HEK293 (cell line): ENCODE measurements around the gene POLD1.

ENCODE experiments used
- CTCF ChIA-PET: fragments of 350-600 bp; formaldehyde crosslinking; extraction: SDS; loops from one replicate; lab custom pipeline; 2021; ENCODE audit warnings: antibody characterized with exemption; lab: Yijun Ruan, JAX
- POLR2A ChIA-PET: fragments of 300-600 bp; formaldehyde crosslinking; extraction: SDS; loops from one replicate; lab custom pipeline; 2020; ENCODE audit warnings: antibody characterized with exemption, inconsistent platforms; lab: Yijun Ruan, JAX
- H3K27ac ChIP-seq: fragments of 200-500 bp; sonication (Bioruptor generic); 2 replicates; pipeline ENCODE4 v1.5.1; 2014; ENCODE audit warnings: low read depth, low read length, control low read depth, inconsistent platforms; ENCODE audit errors: extremely low read depth
- H3K36me3 ChIP-seq, 2 experiments: fragments of 200-500 bp in 1 of 2; sonication (Bioruptor generic) in 1 of 2; 1 replicate in 1 of 2; 2 replicates in 1 of 2; pipeline ENCODE4 v1.5.1; 2014 to 2017; ENCODE audit warnings: inconsistent platforms in 2 of 2, low read length in 2 of 2; ENCODE audit not compliant: control insufficient read depth in 2 of 2, insufficient read depth in 1 of 2
- H3K4me1 ChIP-seq: fragments of 200-500 bp; sonication (Bioruptor generic); 2 replicates; pipeline ENCODE4 v1.5.1; 2014; ENCODE audit warnings: mild to moderate bottlenecking, low read length, inconsistent platforms; ENCODE audit not compliant: control insufficient read depth, insufficient read depth
- H3K4me3 ChIP-seq: 2 replicates; pipeline ENCODE4 v1.5.1; 2011; ENCODE audit warnings: low read depth, mild to moderate bottlenecking, control low read depth, low read length, moderate library complexity
- H3K9me3 ChIP-seq: fragments of 200-500 bp; sonication (Bioruptor generic); 2 replicates; pipeline ENCODE4 v1.5.1; 2014; ENCODE audit warnings: low read depth, low read length, inconsistent platforms; ENCODE audit not compliant: control insufficient read depth, insufficient read depth
- HOXA7 ChIP-seq: sonication (generic); formaldehyde crosslinking; IDR thresholded peaks from 2 replicates; pipeline ENCODE4 v1.8.1; 2022; ENCODE audit warnings: missing genetic modification reagents, borderline replicate concordance
- KLF1 ChIP-seq: fragments of 450-650 bp; formaldehyde crosslinking; IDR thresholded peaks from 2 replicates; pipeline ENCODE4 v1.5.1; 2016; ENCODE audit warnings: missing biosample characterization, missing genetic modification characterization
- ZNF121 ChIP-seq: fragments of 450-650 bp; formaldehyde crosslinking; IDR thresholded peaks from 2 replicates; pipeline ENCODE4 v1.5.1; 2016; ENCODE audit warnings: missing biosample characterization, missing genetic modification characterization
- ZNF214 ChIP-seq: fragments of 450-650 bp; formaldehyde crosslinking; IDR thresholded peaks from 2 replicates; pipeline ENCODE4 v1.5.1; 2017; ENCODE audit warnings: missing biosample characterization, mild to moderate bottlenecking, missing genetic modification characterization, borderline replicate concordance
- ZNF391 ChIP-seq: fragments of 450-650 bp; formaldehyde crosslinking; IDR thresholded peaks from 2 replicates; pipeline ENCODE4 v1.5.1; 2016; ENCODE audit warnings: low read depth, missing biosample characterization, missing genetic modification characterization, borderline replicate concordance
- ZNF621 ChIP-seq: fragments of 450-650 bp; formaldehyde crosslinking; IDR thresholded peaks from 2 replicates; pipeline ENCODE4 v1.5.1; 2017; ENCODE audit warnings: missing biosample characterization, missing genetic modification characterization
- ZNF624 ChIP-seq: fragments of 450-650 bp; formaldehyde crosslinking; IDR thresholded peaks from 2 replicates; pipeline ENCODE4 v1.5.1; 2017; ENCODE audit warnings: missing biosample characterization, missing genetic modification characterization
- ZNF626 ChIP-seq: fragments of 450-650 bp; sonication (Bioruptor Pico); formaldehyde crosslinking; IDR thresholded peaks from 2 replicates; pipeline ENCODE4 v1.5.1; 2018; ENCODE audit warnings: missing biosample characterization, missing genetic modification characterization, inconsistent platforms
- ZNF658 ChIP-seq: fragments of 450-650 bp; formaldehyde crosslinking; IDR thresholded peaks from 2 replicates; pipeline ENCODE4; 2016; ENCODE audit warnings: missing biosample characterization, missing genetic modification characterization
- TF ChIP-seq, protein P1 (sequence below): fragments of 450-650 bp; formaldehyde crosslinking; IDR thresholded peaks from 2 replicates; pipeline ENCODE4 v1.5.1; 2016; ENCODE audit warnings: missing biosample characterization, missing genetic modification characterization
- TF ChIP-seq, protein P2 (sequence below): fragments of 450-650 bp; formaldehyde crosslinking; IDR thresholded peaks from 2 replicates; pipeline ENCODE4 v1.5.1; 2017; ENCODE audit warnings: missing biosample characterization, missing genetic modification characterization
- TF ChIP-seq, protein P3 (sequence below): fragments of 450-650 bp; formaldehyde crosslinking; IDR thresholded peaks from 2 replicates; pipeline ENCODE4 v1.5.1; 2016; ENCODE audit warnings: missing biosample characterization, missing genetic modification characterization, low read depth
- TF ChIP-seq, protein P4 (sequence below): fragments of 450-650 bp; formaldehyde crosslinking; IDR thresholded peaks from 2 replicates; pipeline ENCODE4 v1.5.1; 2017; ENCODE audit warnings: missing biosample characterization, missing genetic modification characterization
- TF ChIP-seq, protein P5 (sequence below): fragments of 450-650 bp; formaldehyde crosslinking; IDR thresholded peaks from 2 replicates; pipeline ENCODE4 v1.5.1; 2016; ENCODE audit warnings: missing biosample characterization, missing genetic modification characterization

Gene POLD1

DNA sequence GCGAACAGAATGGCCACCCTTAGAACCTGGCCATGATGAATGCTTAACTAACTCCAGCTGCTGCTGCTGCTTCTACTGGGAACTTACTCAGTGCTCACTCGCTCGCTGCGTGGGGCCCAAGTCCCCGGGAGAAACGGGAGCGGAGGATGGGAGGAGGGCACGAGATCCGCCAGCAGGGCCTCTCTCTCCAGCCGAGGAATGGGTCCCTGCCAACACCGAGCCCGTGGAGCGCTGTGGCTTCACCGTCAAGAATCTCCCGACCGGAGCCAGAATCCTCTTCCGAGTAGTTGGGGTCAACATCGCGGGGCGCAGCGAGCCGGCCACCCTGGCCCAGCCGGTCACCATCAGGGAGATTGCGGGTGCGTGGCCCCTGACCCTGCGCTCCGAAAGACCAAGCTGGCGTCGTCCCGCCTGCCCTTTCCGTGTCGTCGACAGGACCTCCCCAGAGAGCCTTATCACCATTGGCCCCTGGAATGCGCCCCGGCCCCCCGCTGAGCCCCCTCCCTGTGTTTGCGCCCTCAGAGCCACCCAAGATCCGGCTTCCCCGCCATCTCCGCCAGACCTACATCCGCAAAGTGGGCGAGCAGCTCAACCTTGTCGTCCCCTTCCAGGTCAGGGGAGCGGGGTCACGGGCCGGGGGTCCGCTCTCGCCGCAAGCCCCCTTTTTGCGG, 74.4 kb downstream of the POLD1 start (continued):
- TF ChIP-seq ZNF214 (tag by site-specific recombination) (no peak), ZNF624 (tag by site-specific recombination) (no peak), ZNF121 (tag by site-specific recombination) (no peak), ZNF391 (tag by site-specific recombination) (no peak), HOXA7 (CRISPR knock-in tag) (no peak)
- TF ChIP-seq, protein P1, sequence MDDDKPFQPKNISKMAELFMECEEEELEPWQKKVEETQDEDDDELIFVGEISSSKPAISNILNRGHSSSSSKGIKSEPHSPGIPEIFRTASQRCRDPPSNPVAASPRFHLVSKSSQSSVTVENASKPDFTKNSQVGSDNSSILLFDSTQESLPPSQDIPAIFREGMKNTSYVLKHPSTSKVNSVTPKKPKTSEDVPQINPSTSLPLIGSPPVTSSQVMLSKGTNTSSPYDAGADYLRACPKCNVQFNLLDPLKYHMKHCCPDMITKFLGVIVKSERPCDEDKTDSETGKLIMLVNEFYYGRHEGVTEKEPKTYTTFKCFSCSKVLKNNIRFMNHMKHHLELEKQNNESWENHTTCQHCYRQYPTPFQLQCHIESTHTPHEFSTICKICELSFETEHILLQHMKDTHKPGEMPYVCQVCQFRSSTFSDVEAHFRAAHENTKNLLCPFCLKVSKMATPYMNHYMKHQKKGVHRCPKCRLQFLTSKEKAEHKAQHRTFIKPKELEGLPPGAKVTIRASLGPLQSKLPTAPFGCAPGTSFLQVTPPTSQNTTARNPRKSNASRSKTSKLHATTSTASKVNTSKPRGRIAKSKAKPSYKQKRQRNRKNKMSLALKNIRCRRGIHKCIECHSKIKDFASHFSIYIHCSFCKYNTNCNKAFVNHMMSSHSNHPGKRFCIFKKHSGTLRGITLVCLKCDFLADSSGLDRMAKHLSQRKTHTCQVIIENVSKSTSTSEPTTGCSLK: no peak
- TF ChIP-seq, protein P2, sequence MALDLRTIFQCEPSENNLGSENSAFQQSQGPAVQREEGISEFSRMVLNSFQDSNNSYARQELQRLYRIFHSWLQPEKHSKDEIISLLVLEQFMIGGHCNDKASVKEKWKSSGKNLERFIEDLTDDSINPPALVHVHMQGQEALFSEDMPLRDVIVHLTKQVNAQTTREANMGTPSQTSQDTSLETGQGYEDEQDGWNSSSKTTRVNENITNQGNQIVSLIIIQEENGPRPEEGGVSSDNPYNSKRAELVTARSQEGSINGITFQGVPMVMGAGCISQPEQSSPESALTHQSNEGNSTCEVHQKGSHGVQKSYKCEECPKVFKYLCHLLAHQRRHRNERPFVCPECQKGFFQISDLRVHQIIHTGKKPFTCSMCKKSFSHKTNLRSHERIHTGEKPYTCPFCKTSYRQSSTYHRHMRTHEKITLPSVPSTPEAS: no peak
- TF ChIP-seq, protein P3, sequence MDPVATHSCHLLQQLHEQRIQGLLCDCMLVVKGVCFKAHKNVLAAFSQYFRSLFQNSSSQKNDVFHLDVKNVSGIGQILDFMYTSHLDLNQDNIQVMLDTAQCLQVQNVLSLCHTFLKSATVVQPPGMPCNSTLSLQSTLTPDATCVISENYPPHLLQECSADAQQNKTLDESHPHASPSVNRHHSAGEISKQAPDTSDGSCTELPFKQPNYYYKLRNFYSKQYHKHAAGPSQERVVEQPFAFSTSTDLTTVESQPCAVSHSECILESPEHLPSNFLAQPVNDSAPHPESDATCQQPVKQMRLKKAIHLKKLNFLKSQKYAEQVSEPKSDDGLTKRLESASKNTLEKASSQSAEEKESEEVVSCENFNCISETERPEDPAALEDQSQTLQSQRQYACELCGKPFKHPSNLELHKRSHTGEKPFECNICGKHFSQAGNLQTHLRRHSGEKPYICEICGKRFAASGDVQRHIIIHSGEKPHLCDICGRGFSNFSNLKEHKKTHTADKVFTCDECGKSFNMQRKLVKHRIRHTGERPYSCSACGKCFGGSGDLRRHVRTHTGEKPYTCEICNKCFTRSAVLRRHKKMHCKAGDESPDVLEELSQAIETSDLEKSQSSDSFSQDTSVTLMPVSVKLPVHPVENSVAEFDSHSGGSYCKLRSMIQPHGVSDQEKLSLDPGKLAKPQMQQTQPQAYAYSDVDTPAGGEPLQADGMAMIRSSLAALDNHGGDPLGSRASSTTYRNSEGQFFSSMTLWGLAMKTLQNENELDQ: no peak

DNA sequence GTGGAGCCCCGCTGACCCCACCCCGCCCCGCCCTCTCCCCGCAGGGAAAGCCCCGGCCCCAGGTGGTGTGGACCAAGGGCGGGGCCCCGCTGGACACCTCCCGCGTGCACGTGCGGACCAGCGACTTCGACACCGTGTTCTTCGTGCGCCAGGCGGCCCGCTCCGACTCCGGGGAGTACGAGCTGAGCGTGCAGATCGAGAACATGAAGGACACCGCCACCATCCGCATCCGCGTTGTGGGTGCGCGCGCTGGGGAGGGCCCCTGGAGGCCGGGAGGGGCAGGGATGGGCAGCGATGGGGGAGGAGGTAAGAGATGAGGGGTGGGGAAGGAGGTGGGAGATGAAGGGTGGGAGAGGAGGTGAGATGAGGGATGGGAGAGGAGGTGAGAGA, 74.9 kb downstream of the POLD1 start:
- Histone ChIP-seq H3K36me3 (no peaks in the 10 kb centered on the region), H3K27ac (no peak overlapping the region), H3K9me3 (no peaks in the 10 kb centered on the region), H3K4me1 (no peaks in the 10 kb centered on the region)
- CTCF ChIA-PET: no interaction called here
- POLR2A ChIA-PET: no interaction called here
- TF ChIP-seq KLF1 (tag by site-specific recombination) (0 out of 2 replicates have a peak, but pooled peaks have one; percentile 12), ZNF626 (no peak)
- TF ChIP-seq, all 188 proteins: peak for 1
- no peak overlapping the region for H3K4me3 ChIP-seq

DNA sequence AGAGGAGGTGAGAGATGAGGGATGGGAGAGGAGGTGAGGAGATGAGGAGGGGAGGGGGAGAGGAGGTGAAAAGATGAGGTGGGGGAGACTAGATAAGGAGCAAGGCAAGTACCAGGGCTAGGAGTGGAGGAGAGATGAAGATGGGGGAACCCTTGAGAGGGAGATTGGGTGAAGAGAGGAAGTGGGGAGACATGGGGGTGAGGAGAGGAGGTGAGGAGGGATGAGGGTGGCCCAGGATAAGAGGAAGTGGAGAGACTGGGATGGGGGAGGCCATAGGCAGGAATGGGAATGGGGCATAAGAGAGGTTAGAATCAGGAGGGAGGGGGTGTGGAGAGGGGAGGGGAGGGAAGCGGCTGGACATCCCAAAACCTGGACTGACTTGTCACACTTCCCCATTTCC, 75.5 kb downstream of the POLD1 start:
- POLR2A ChIA-PET: interaction anchor here (1.0 kb wide), 1 partner anchor 102 kb away, joined by 4 read pairs; no protein-coding TSS in a partner anchor
- CTCF ChIA-PET: interaction anchor here (0.6 to 4.7 kb wide), 9 partner anchors 13 to 108 kb away, joined by 3 to 99 read pairs (median 11); partner anchors contain the start of gene NR1H2
- Histone ChIP-seq H3K27ac (no peak overlapping the region), H3K9me3 (no peaks in the 10 kb centered on the region), H3K4me1 (no peaks in the 10 kb centered on the region), H3K36me3 (no peaks in the 10 kb centered on the region), H3K4me3 (no peak overlapping the region)
- no peak for TF ChIP-seq ZNF621 (tag by site-specific recombination)
- TF ChIP-seq, protein P4, sequence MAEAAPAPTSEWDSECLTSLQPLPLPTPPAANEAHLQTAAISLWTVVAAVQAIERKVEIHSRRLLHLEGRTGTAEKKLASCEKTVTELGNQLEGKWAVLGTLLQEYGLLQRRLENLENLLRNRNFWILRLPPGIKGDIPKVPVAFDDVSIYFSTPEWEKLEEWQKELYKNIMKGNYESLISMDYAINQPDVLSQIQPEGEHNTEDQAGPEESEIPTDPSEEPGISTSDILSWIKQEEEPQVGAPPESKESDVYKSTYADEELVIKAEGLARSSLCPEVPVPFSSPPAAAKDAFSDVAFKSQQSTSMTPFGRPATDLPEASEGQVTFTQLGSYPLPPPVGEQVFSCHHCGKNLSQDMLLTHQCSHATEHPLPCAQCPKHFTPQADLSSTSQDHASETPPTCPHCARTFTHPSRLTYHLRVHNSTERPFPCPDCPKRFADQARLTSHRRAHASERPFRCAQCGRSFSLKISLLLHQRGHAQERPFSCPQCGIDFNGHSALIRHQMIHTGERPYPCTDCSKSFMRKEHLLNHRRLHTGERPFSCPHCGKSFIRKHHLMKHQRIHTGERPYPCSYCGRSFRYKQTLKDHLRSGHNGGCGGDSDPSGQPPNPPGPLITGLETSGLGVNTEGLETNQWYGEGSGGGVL: peak; percentile 34; the same call in 1 of the 2 replicates
- TF ChIP-seq ZNF658 (tag by site-specific recombination): no peak
- TF ChIP-seq, protein P5, sequence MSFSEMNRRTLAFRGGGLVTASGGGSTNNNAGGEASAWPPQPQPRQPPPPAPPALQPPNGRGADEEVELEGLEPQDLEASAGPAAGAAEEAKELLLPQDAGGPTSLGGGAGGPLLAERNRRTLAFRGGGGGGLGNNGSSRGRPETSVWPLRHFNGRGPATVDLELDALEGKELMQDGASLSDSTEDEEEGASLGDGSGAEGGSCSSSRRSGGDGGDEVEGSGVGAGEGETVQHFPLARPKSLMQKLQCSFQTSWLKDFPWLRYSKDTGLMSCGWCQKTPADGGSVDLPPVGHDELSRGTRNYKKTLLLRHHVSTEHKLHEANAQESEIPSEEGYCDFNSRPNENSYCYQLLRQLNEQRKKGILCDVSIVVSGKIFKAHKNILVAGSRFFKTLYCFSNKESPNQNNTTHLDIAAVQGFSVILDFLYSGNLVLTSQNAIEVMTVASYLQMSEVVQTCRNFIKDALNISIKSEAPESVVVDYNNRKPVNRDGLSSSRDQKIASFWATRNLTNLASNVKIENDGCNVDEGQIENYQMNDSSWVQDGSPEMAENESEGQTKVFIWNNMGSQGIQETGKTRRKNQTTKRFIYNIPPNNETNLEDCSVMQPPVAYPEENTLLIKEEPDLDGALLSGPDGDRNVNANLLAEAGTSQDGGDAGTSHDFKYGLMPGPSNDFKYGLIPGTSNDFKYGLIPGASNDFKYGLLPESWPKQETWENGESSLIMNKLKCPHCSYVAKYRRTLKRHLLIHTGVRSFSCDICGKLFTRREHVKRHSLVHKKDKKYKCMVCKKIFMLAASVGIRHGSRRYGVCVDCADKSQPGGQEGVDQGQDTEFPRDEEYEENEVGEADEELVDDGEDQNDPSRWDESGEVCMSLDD: 0 out of 2 replicates have a peak, but pooled peaks have one; percentile 20
